CD8-positive, alpha-beta memory T cell (primary cell): ENCODE data around the gene RGS6. TPM values are rescaled to one million over a fixed set of nuclear protein-coding genes. Genes with fewer than 3 reads are reported as not detected.
A peak's percentile ranks its signal among the peaks of the same experiment; 100 is the strongest.

Experiments used
- CTCF ChIA-PET: fragments of 350-600 bp; sonication (Branson Sonifier 250); formaldehyde crosslinking; loops from one replicate; lab custom pipeline; 2021; ENCODE audit warnings: antibody characterized with exemption; lab: Charles Lee
- POLR2A ChIA-PET: fragments of 350-600 bp; sonication (Branson Sonifier 250); formaldehyde crosslinking; loops from one replicate; lab custom pipeline; 2021; ENCODE audit warnings: antibody characterized with exemption; lab: Charles Lee
- DNase-seq, 5 donors: peaks; one replicate each; pipeline versions ENCODE4 v3.0.0 to v3.0.0-alpha.2; 2020 to 2022; ENCODE audit warnings: mixed read lengths in 1 of 5
- H3K27ac ChIP-seq: one replicate; pipeline ENCODE4 v1.7.0; 2013; ENCODE audit warnings: low read depth, mild to moderate bottlenecking, low read length, moderate library complexity
- H3K27me3 ChIP-seq: 2 replicates; pipeline ENCODE4 v1.7.0; 2013; ENCODE audit warnings: low read length, mild to moderate bottlenecking; ENCODE audit not compliant: insufficient read depth, poor library complexity, severe bottlenecking
- H3K36me3 ChIP-seq: 2 replicates; pipeline ENCODE4 v1.7.0; 2013; ENCODE audit warnings: mild to moderate bottlenecking, low read length, moderate library complexity; ENCODE audit not compliant: insufficient read depth
- H3K4me1 ChIP-seq: 2 replicates; pipeline ENCODE4 v1.7.0; 2013; ENCODE audit warnings: mild to moderate bottlenecking, low read length, moderate library complexity; ENCODE audit not compliant: insufficient read depth
- H3K4me3 ChIP-seq: 2 replicates; pipeline ENCODE4 v1.7.0; 2013; ENCODE audit warnings: mild to moderate bottlenecking, low read length
- H3K9me3 ChIP-seq: 2 replicates; pipeline ENCODE4 v1.7.0; 2013; ENCODE audit warnings: mild to moderate bottlenecking, low read length
- H3K27ac Mint-ChIP-seq, 8 donors: one replicate each; pipeline ENCODE4 v1.8.0; 2020 to 2021; ENCODE audit warnings: mixed read lengths in 8 of 8, mild to moderate bottlenecking in 6 of 8, inconsistent platforms in 3 of 8, moderate library complexity in 3 of 8
- H3K27me3 Mint-ChIP-seq, 2 donors: one replicate each; pipeline ENCODE4 v1.8.0; 2020 to 2021; ENCODE audit warnings: mixed read lengths in 2 of 2, mild to moderate bottlenecking in 1 of 2, moderate library complexity in 1 of 2
- H3K36me3 Mint-ChIP-seq, 3 donors: one replicate each; pipeline ENCODE4 v1.8.0; 2020 to 2021; ENCODE audit warnings: mixed read lengths in 3 of 3, inconsistent platforms in 1 of 3, mild to moderate bottlenecking in 1 of 3
- H3K4me1 Mint-ChIP-seq, 3 donors: one replicate each; pipeline ENCODE4 v1.8.0; 2020 to 2021; ENCODE audit warnings: mixed read lengths in 3 of 3, inconsistent platforms in 1 of 3, mild to moderate bottlenecking in 1 of 3
- H3K4me3 Mint-ChIP-seq, 7 donors: one replicate each; pipeline ENCODE4 v1.8.0; 2020 to 2021; ENCODE audit warnings: mixed read lengths in 7 of 7, mild to moderate bottlenecking in 6 of 7, moderate library complexity in 4 of 7, inconsistent platforms in 2 of 7
- H3K9me3 Mint-ChIP-seq, 5 donors: one replicate each; pipeline ENCODE4 v1.8.0; 2020 to 2022; ENCODE audit warnings: mixed read lengths in 5 of 5, mild to moderate bottlenecking in 3 of 5, moderate library complexity in 2 of 5, inconsistent platforms in 1 of 5
- polyA plus RNA-seq: library from polyadenylated mRNA; unstranded; fragments of 300-500 nt; fragmentation: Illumina TruSeq; gene quantifications from one replicate; pipeline ENCODE4 v1.2.3, GENCODE V29; 2021
- total RNA-seq, 2 experiments: library from RNA; stranded (reverse); gene quantifications; one replicate each; pipeline ENCODE4 v1.2.3, GENCODE V29; 2021

Gene RGS6
- total and polyA plus RNA-seq, 3 experiments from 2014 or later, result 0.60 to 0.88 TPM; not detected in 1

DNA sequence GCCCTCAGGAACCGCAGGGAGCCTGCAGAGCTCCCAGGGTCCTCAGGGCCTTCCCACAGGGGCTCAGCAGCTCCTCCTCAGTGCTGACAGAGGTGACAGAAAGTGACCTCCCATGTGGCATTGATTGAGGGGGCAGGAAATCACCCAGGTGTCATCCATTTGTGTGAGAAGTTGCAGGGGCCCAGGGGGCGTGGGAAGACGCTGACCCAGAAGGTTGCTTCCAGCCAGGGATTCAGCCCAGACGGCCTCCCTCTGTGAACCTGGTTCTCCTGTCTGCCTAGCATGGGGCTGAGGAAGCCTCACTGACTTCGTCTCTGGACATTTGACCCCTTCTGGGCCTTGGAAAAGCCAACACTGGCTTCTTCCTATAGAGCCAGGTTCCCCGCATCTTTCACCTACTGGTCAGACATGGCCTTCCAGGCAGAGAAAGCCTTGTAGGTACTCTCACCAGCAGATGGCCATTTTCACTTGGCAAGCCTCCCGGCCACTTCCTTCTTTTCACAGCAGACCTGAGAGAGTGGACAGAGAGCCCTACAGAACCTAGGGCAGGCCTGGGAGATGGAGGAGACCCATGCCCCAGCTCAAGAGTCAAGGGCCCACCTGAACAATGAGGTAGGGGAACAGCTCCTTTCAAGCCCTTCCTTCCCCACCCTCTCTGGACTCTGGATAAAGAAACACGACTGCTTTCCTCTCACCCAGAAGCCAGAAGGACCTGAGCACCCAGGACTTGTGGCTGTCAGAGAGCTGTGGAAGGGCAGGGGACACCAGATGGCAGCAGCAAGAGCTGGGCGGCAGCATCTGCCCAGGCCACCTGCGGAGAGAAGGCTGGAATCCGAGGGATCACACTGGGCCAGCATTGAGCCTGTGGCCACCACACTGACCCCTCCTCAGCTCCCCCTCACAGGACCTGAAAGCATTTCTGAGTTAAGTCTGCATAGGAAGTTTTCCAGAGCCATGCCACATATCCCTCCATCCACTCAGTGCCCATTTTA, 583.8 kb downstream of the RGS6 start:
- Mint-ChIP-seq H3K36me3 (no peaks in the 10 kb centered on the region), H3K27ac (peak overlapping the region in 1 of 8 donors; percentile 4), H3K4me1 (peaks cover 45 to 46% (median 46%) of the 10 kb centered on the region in 3 donors), H3K4me3 (no peak overlapping the region), H3K27me3 (peaks cover 4 to 5% of the 10 kb centered on the region in 2 donors), H3K9me3 (peaks cover 0 to 2% (median 0%) of the 10 kb centered on the region in 5 donors)
- Histone ChIP-seq H3K9me3 (no peaks in the 10 kb centered on the region), H3K4me1 (peaks cover 34% of the 10 kb centered on the region), H3K4me3 (no peak overlapping the region), H3K36me3 (no peaks in the 10 kb centered on the region), H3K27me3 (no peaks in the 10 kb centered on the region), H3K27ac (no peak overlapping the region)
- ChIA-PET CTCF (interaction anchor here (0.8 to 10.0 kb wide), 14 partner anchors 10 to 432 kb away, joined by 3 to 138 read pairs (median 6); no protein-coding TSS in a partner anchor), POLR2A (no interaction called here)
- no peak for DNase-seq

DNA sequence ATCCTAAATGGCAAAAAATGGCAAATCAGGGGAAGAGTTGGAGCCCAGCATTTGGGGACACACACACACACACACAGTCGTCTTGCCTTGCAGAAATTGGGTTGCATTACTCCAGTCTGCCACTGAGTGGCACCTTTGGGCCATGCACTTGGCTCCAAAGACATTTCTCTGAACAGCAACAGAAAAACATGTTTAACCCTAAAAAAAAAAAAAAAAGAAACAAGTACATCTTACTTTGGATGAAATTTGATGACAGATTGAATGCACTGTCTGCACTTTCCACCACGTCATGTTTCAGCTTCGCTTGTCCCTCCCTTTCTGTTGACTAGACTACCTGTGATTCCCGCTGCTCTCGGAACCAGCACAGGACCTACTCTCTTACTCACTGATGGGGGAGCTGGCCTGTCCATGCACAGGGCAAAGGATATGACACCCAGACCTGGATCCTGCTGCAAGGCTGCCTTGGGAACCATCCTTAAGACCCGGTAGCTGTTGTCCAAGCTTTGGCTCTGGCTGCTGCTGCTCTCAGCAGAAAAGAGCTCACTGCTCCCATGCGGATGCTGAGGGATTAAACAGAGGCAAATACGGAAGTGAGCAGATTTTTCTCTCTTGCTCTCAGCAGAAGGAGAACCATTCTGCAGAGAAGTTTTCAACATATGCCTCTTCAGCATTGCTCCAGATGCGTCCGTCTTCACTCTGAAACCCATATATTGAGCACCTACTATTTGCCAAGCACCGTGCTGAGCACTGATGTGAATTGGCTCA, 584.9 kb downstream of the RGS6 start:
- Mint-ChIP-seq H3K4me1 (peaks cover 53 to 56% (median 55%) of the 10 kb centered on the region in 3 donors), H3K36me3 (no peaks in the 10 kb centered on the region), H3K27me3 (peaks cover 0 to 3% of the 10 kb centered on the region in 2 donors), H3K4me3 (peak overlapping the region in 3 of 7 donors; percentile 45 to 54 (median 47)), H3K9me3 (peaks cover 0 to 2% (median 0%) of the 10 kb centered on the region in 5 donors), H3K27ac (peak overlapping the region in 1 of 8 donors; percentile 6)
- DNase-seq, result peak; percentile 58 to 78 (median 64)
- ChIA-PET POLR2A (no interaction called here), CTCF (interaction anchor here (0.8 to 10.0 kb wide), 19 partner anchors 11 to 433 kb away, joined by 3 to 138 read pairs (median 5); partner anchors contain the start of gene DPF3)
- peaks cover 34% of the 10 kb centered on the region for H3K4me1 ChIP-seq
- H3K27ac ChIP-seq, result no peak overlapping the region
- H3K9me3 ChIP-seq, result no peaks in the 10 kb centered on the region
- no peaks in the 10 kb centered on the region for H3K27me3 ChIP-seq
- H3K4me3 ChIP-seq, result no peak overlapping the region
- no peaks in the 10 kb centered on the region for H3K36me3 ChIP-seq

DNA sequence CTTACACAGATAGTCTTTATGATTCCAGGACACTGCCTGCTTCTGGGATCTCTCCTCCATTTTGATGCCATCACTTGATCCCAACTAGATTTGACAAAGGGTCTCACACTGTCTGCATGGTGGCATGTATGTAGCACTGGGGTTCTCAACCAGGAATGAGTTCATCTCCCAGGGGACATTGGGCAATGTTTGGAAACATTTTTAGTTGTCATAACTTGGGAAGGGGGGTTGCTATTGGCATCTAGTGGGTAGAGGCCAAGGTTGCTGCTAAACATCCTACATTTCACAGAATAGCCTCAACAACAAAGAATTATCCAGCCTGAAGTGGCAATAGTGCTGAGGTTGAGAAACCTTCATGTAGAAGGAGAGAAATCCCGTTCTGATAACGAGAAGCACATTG, 585.5 kb downstream of the RGS6 start:
- Histone ChIP-seq H3K9me3 (no peaks in the 10 kb centered on the region), H3K36me3 (no peaks in the 10 kb centered on the region), H3K4me3 (no peak overlapping the region), H3K27me3 (no peaks in the 10 kb centered on the region), H3K4me1 (peaks cover 34% of the 10 kb centered on the region), H3K27ac (no peak overlapping the region)
- Mint-ChIP-seq H3K27me3 (peaks cover 0 to 3% of the 10 kb centered on the region in 2 donors), H3K4me3 (peak overlapping the region in 2 of 7 donors; percentile 37 to 73), H3K9me3 (peaks cover 0 to 2% (median 0%) of the 10 kb centered on the region in 5 donors), H3K36me3 (no peaks in the 10 kb centered on the region), H3K27ac (no peak overlapping the region), H3K4me1 (peaks cover 54 to 59% (median 57%) of the 10 kb centered on the region in 3 donors)
- CTCF ChIA-PET, result interaction anchor here (0.8 to 10.0 kb wide), 14 partner anchors 10 to 432 kb away, joined by 3 to 138 read pairs (median 6); partner anchors contain the start of gene DPF3
- no peak for DNase-seq
- POLR2A ChIA-PET, result no interaction called here

DNA sequence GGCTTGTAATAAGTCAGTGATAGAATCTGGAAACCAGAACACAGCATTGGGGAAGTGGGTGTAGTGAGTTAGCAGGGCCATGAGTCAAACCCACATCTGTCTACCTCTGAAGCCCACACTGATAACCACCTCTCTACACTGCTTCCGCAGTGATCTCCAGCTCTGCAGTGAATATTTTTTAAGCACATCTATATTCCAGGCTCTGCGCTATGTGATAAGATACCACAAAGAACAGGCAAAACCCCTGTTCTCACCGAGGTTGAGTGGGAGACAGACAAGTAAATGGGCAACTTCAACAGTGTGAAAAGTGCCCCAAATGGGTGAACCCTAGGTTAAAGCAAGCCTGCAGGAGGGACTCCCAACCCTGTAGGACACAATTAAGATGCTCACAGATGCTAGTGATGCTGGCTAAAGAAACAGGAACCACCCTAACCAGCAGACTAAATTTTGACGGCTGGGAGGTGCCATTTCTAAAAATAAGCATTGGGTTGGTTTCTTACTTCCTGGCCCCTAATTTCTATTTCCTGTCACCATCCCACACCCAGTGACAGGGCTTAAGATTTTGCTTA, 586.7 kb downstream of the RGS6 start:
- Mint-ChIP-seq H3K4me3 (peak overlapping the region; percentile 37 to 73 (median 54)), H3K27ac (peak overlapping the region in 7 of 8 donors; percentile 1 to 93 (median 79)), H3K36me3 (no peaks in the 10 kb centered on the region), H3K9me3 (peaks cover 0 to 2% (median 0%) of the 10 kb centered on the region in 5 donors), H3K4me1 (peaks cover 54 to 68% (median 62%) of the 10 kb centered on the region in 3 donors), H3K27me3 (no peaks in the 10 kb centered on the region)
- no peaks in the 10 kb centered on the region for H3K9me3 ChIP-seq
- CTCF ChIA-PET, result interaction anchor here (0.9 to 10.0 kb wide), 2 partner anchors 385 to 406 kb away, joined by 3 to 138 read pairs; no protein-coding TSS in a partner anchor
- H3K27me3 ChIP-seq, result no peaks in the 10 kb centered on the region
- peak in 2 of 5 donors; percentile 34 to 55 for DNase-seq
- peaks cover 37% of the 10 kb centered on the region for H3K4me1 ChIP-seq
- POLR2A ChIA-PET, result interaction anchor here (1.0 kb wide), 1 partner anchor 375 kb away, joined by 6 read pairs; the partner anchor contains the start of gene DPF3
- H3K4me3 ChIP-seq, result peak overlapping the region; percentile 4
- H3K36me3 ChIP-seq, result no peaks in the 10 kb centered on the region
- H3K27ac ChIP-seq, result no peak overlapping the region

DNA sequence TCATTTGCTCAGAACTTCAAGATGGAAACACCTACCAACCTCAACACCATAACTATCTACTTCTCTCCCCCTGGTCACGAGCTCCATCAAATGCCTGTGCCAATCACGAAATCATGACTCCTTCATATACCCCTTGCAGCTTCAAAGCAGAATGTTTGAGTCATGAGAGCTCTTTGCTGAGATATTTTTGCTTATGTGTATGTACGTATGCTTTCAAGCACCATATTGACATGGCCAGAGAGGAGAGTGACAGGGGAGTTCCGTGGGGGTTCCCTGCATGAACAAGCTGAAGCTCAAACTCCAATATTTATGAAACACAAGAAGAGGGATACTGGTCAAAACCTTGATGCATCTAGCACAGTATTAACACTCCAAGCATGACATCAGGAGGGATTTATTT, 587.3 kb downstream of the RGS6 start:
- Histone ChIP-seq H3K4me3 (no peak overlapping the region), H3K4me1 (peaks cover 44% of the 10 kb centered on the region), H3K9me3 (no peaks in the 10 kb centered on the region), H3K36me3 (no peaks in the 10 kb centered on the region), H3K27ac (no peak overlapping the region), H3K27me3 (no peaks in the 10 kb centered on the region)
- DNase-seq, result no peak
- Mint-ChIP-seq H3K4me3 (peak overlapping the region in 5 of 7 donors; percentile 37 to 73 (median 51)), H3K27me3 (no peaks in the 10 kb centered on the region), H3K4me1 (peaks cover 61 to 75% (median 69%) of the 10 kb centered on the region in 3 donors), H3K36me3 (no peaks in the 10 kb centered on the region), H3K9me3 (peaks cover 0 to 2% (median 0%) of the 10 kb centered on the region in 5 donors), H3K27ac (peak overlapping the region in 4 of 8 donors; percentile 5 to 79 (median 29))
- ChIA-PET CTCF (interaction anchor here (1.0 to 10.0 kb wide), 2 partner anchors 376 to 385 kb away, joined by 3 to 138 read pairs; no protein-coding TSS in a partner anchor), POLR2A (interaction anchor here (1.0 kb wide), 1 partner anchor 374 kb away, joined by 6 read pairs; the partner anchor contains the start of gene DPF3)

DNA sequence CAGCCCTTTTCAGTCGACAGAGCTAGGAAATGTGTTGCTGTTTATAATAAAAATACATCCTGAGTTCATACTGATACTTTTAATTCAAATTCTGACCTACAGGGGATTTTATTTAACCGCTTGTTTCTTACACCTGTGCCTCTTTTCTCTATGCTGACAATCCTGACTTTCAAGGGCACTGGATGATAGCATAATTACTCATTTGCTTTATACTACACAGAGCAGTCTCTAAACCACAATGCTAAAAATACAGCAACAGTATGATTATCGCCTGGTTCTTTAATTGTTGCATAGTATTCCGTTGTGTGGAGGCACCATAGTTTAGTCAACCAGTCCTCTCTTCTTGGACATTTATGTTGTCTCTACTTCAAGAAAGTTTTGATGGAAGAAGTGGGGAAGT, 588.8 kb downstream of the RGS6 start:
- Mint-ChIP-seq H3K36me3 (peaks cover 0 to 3% (median 0%) of the 10 kb centered on the region in 3 donors), H3K27me3 (no peaks in the 10 kb centered on the region), H3K9me3 (peaks cover 0 to 2% (median 0%) of the 10 kb centered on the region in 5 donors), H3K4me1 (peaks cover 67 to 79% (median 73%) of the 10 kb centered on the region in 3 donors), H3K4me3 (no peak overlapping the region), H3K27ac (no peak overlapping the region)
- CTCF ChIA-PET, result interaction anchor here (10.0 kb wide), 1 partner anchor 383 kb away, joined by 138 read pairs; no protein-coding TSS in a partner anchor
- no peak for DNase-seq
- POLR2A ChIA-PET, result no interaction called here
- Histone ChIP-seq H3K27ac (no peak overlapping the region), H3K36me3 (no peaks in the 10 kb centered on the region), H3K27me3 (no peaks in the 10 kb centered on the region), H3K4me3 (no peak overlapping the region), H3K4me1 (peaks cover 46% of the 10 kb centered on the region), H3K9me3 (no peaks in the 10 kb centered on the region)
